ENCODE results near the gene SMOC1.

SMOC1 gene

DNA sequence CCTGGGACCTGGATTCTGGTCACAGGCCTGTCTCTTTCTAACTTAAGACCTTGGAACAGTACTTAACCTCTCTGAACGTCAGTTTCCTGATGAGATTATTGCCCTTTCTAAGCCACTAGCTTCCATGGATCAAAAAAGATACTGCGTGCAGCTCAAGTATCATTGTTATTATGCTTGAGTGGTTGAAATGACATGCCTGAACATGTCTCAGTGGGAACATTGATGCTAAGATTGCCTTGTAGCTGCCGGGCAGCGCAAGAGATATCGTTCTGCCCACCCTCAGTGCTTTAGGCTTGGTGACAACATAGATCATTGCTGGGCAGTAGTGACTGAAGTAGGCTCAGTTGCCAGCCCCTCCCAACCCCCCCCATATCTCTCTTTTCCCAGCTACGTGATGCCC, 131.9 kb downstream of the SMOC1 start:
- H3K14ac ChIP-seq (ENCODE audit: low read length in 2 of 2), result no peak overlapping the region
- H2BK120ac ChIP-seq (ENCODE audit: low read depth, low read length), result no peak overlapping the region
- DNase-seq, result no peak
- no peak overlapping the region for H2BK15ac ChIP-seq (ENCODE audit: low read depth, poor library complexity, severe bottlenecking)
- peaks cover 11% of the 10 kb centered on the region for H3K4me1 ChIP-seq (ENCODE audit: control insufficient read depth, insufficient read depth, low read depth, low read length)
- no peak overlapping the region for H4K8ac ChIP-seq (ENCODE audit: low read length)
- no peak overlapping the region for H4K91ac ChIP-seq (ENCODE audit: low read length)
- no peak overlapping the region for H2BK5ac ChIP-seq (ENCODE audit: low read depth, low read length, poor library complexity, severe bottlenecking)
- H2BK12ac ChIP-seq (ENCODE audit: low read length in 2 of 2), result no peak overlapping the region
- H3K18ac ChIP-seq (ENCODE audit: low read depth in 1 of 2, low read length in 2 of 2), result no peak overlapping the region
- no peak overlapping the region for H3K4me2 ChIP-seq (ENCODE audit: low read length, poor library complexity, severe bottlenecking)
- H3K23ac ChIP-seq (ENCODE audit: low read length in 2 of 2), result no peak overlapping the region
- no peaks in the 10 kb centered on the region for H3K79me1 ChIP-seq (replicated peaks; ENCODE audit: low read length, poor library complexity, severe bottlenecking)
- H3K36me3 ChIP-seq (ENCODE audit: control insufficient read depth in 1 of 2, insufficient read depth in 2 of 2, low read depth in 1 of 2, low read length in 2 of 2), result peaks cover 0 to 26% of the 10 kb centered on the region in 2 experiments
- no peak overlapping the region for H3K27ac ChIP-seq (ENCODE audit: low read length, poor library complexity, severe bottlenecking)
- H3K4ac ChIP-seq (ENCODE audit: low read depth in 1 of 2, low read length in 2 of 2), result no peak overlapping the region
- H2AFZ ChIP-seq (ENCODE audit: low read depth, low read length), result no peak overlapping the region
- H2AK5ac ChIP-seq (ENCODE audit: low read length, severe bottlenecking), result peak overlapping the region; percentile 61
- no peak overlapping the region for H3K4me3 ChIP-seq (ENCODE audit: insufficient read depth in 1 of 2, low read depth in 1 of 2, low read length in 2 of 2)
- no peak overlapping the region for H3K9ac ChIP-seq (ENCODE audit: low read length)
- no peaks in the 10 kb centered on the region for H3K9me3 ChIP-seq (ENCODE audit: control insufficient read depth, low read length)
- H3K27me3 ChIP-seq (ENCODE audit: control insufficient read depth in 1 of 2, insufficient read depth in 1 of 2, low read length in 2 of 2), result no peaks in the 10 kb centered on the region
- WGBS, result 85% methylated on average over 6 of the region's 6 CpGs

DNA sequence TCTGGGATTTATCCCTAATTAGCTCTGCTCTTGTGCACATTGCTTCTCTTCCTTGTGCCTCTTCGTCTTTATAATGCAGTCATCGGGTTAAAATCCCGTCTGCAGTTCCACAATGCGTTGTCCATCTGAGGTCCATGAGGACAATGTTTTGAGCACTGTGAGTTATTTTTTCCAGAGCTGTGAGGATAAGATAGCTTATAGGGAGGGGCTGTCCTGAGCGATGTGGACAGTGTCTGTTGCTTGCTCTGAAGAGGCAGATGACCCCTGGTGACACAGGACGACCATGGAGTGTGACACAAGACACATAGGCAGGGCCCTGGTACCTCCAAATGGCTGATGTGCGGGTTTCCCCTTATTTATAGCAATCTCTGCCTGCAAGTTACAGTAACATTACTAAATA, 132.5 kb downstream of the SMOC1 start:
- no peak for DNase-seq
- WGBS, result 72% methylated on average over 7 of the region's 7 CpGs
- peak overlapping the region; percentile 34 for H2AK5ac ChIP-seq (ENCODE audit: low read length, severe bottlenecking)
- H3K23ac ChIP-seq (ENCODE audit: low read length in 2 of 2), result no peak overlapping the region
- no peak overlapping the region for H3K9ac ChIP-seq (ENCODE audit: low read length)
- H3K36me3 ChIP-seq (ENCODE audit: control insufficient read depth in 1 of 2, insufficient read depth in 2 of 2, low read depth in 1 of 2, low read length in 2 of 2), result peaks cover 0 to 26% of the 10 kb centered on the region in 2 experiments
- H4K8ac ChIP-seq (ENCODE audit: low read length), result no peak overlapping the region
- no peak overlapping the region for H2BK120ac ChIP-seq (ENCODE audit: low read depth, low read length)
- H2BK12ac ChIP-seq (ENCODE audit: low read length in 2 of 2), result no peak overlapping the region
- H4K91ac ChIP-seq (ENCODE audit: low read length), result no peak overlapping the region
- no peaks in the 10 kb centered on the region for H3K79me1 ChIP-seq (replicated peaks; ENCODE audit: low read length, poor library complexity, severe bottlenecking)
- no peak overlapping the region for H2AFZ ChIP-seq (ENCODE audit: low read depth, low read length)
- H3K18ac ChIP-seq (ENCODE audit: low read depth in 1 of 2, low read length in 2 of 2), result no peak overlapping the region
- no peak overlapping the region for H2BK5ac ChIP-seq (ENCODE audit: low read depth, low read length, poor library complexity, severe bottlenecking)
- H3K9me3 ChIP-seq (ENCODE audit: control insufficient read depth, low read length), result no peaks in the 10 kb centered on the region
- H3K27me3 ChIP-seq (ENCODE audit: control insufficient read depth in 1 of 2, insufficient read depth in 1 of 2, low read length in 2 of 2), result no peaks in the 10 kb centered on the region
- H3K4me3 ChIP-seq (ENCODE audit: insufficient read depth in 1 of 2, low read depth in 1 of 2, low read length in 2 of 2), result no peak overlapping the region
- no peak overlapping the region for H2BK15ac ChIP-seq (ENCODE audit: low read depth, poor library complexity, severe bottlenecking)
- no peak overlapping the region for H3K4me2 ChIP-seq (ENCODE audit: low read length, poor library complexity, severe bottlenecking)
- no peak overlapping the region for H3K14ac ChIP-seq (ENCODE audit: low read length in 2 of 2)
- H3K4ac ChIP-seq (ENCODE audit: low read depth in 1 of 2, low read length in 2 of 2), result no peak overlapping the region
- no peak overlapping the region for H3K27ac ChIP-seq (ENCODE audit: low read length, poor library complexity, severe bottlenecking)
- peaks cover 9% of the 10 kb centered on the region for H3K4me1 ChIP-seq (ENCODE audit: control insufficient read depth, insufficient read depth, low read depth, low read length)

DNA sequence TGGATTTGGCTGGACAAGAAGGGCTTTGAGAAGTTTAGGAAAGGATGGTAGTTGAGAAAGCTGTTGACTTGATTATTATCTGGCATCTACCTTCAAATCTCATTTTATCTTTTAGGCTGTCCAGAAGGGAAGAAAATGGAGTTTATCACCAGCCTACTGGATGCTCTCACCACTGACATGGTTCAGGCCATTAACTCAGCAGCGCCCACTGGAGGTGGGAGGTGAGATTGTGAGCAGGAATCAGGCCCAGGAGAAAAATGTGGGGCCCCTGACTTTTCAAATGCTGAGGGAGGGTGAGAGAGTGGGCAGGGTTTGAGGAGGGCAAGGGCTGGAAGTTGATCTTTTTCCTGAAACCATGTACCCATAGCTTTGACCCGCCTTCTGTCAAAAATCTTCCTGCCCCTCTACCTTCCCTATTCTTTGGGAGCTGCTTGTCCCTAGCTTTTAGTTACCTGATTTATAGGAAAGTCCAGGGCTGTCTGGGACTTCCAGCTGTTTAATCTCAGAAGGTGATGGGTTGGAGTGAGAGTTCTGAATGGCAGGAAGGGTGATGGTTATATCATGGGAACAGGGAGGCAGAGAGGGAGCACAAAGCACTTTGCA, 134.2 kb downstream of the SMOC1 start:
- no peaks in the 10 kb centered on the region for H3K27me3 ChIP-seq (ENCODE audit: control insufficient read depth in 1 of 2, insufficient read depth in 1 of 2, low read length in 2 of 2)
- H4K91ac ChIP-seq (ENCODE audit: low read length), result no peak overlapping the region
- H3K23ac ChIP-seq (ENCODE audit: low read length in 2 of 2), result no peak overlapping the region
- no peaks in the 10 kb centered on the region for H3K9me3 ChIP-seq (ENCODE audit: control insufficient read depth, low read length)
- H3K79me1 ChIP-seq (replicated peaks; ENCODE audit: low read length, poor library complexity, severe bottlenecking), result no peaks in the 10 kb centered on the region
- no peak overlapping the region for H3K4me3 ChIP-seq (ENCODE audit: insufficient read depth in 1 of 2, low read depth in 1 of 2, low read length in 2 of 2)
- no peak overlapping the region for H2BK12ac ChIP-seq (ENCODE audit: low read length in 2 of 2)
- no peak overlapping the region for H4K8ac ChIP-seq (ENCODE audit: low read length)
- no peak overlapping the region for H3K27ac ChIP-seq (ENCODE audit: low read length, poor library complexity, severe bottlenecking)
- H3K18ac ChIP-seq (ENCODE audit: low read depth in 1 of 2, low read length in 2 of 2), result no peak overlapping the region
- no peak overlapping the region for H3K4ac ChIP-seq (ENCODE audit: low read depth in 1 of 2, low read length in 2 of 2)
- WGBS, result 8% methylated on average over 1 of the region's 2 CpGs
- no peak overlapping the region for H3K9ac ChIP-seq (ENCODE audit: low read length)
- no peak overlapping the region for H2BK5ac ChIP-seq (ENCODE audit: low read depth, low read length, poor library complexity, severe bottlenecking)
- H2BK15ac ChIP-seq (ENCODE audit: low read depth, poor library complexity, severe bottlenecking), result no peak overlapping the region
- H3K14ac ChIP-seq (ENCODE audit: low read length in 2 of 2), result no peak overlapping the region
- no peak overlapping the region for H3K4me2 ChIP-seq (ENCODE audit: low read length, poor library complexity, severe bottlenecking)
- H2AK5ac ChIP-seq (ENCODE audit: low read length, severe bottlenecking), result no peak overlapping the region
- no peak overlapping the region for H2AFZ ChIP-seq (ENCODE audit: low read depth, low read length)
- H2BK120ac ChIP-seq (ENCODE audit: low read depth, low read length), result no peak overlapping the region
- DNase-seq, result no peak
- peaks cover 0 to 26% of the 10 kb centered on the region in 2 experiments for H3K36me3 ChIP-seq (ENCODE audit: control insufficient read depth in 1 of 2, insufficient read depth in 2 of 2, low read depth in 1 of 2, low read length in 2 of 2)
- H3K4me1 ChIP-seq (ENCODE audit: control insufficient read depth, insufficient read depth, low read depth, low read length), result peaks cover 8% of the 10 kb centered on the region

DNA sequence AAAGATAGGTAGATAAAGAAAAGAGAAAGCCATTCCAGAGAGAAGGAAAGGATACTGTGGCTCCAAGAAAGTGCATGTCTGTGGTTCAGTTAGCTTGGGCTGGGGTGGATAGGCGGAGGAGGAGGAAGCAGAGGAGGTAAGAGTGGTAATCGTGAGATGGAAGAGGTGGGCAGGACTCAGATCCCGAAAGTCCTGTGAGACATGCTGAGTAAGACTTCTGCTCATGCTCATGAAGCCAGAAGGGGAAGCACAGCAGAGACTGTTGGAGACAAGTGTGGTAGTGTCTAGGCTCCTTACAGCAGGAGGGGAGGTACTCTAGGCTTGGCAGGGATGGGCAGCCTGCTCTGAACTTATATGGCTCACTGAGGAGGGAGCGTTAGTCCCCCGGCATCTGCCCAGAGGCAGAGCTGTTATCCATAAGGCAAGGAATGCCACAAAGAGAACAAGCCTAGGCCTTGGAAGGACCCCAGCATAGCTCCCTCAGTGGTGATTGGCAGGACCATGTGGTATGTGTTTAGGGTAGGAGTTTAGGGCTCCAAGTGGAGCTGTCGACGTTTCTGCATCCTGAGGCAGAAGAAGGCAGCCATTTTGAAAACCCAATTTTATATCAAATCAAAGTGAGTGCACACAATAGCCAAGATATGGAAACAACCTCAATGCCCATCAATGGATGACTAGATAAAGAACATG, 135.3 kb downstream of the SMOC1 start:
- no peak overlapping the region for H2AFZ ChIP-seq (ENCODE audit: low read depth, low read length)
- H4K8ac ChIP-seq (ENCODE audit: low read length), result no peak overlapping the region
- H3K9ac ChIP-seq (ENCODE audit: low read length), result no peak overlapping the region
- H2BK5ac ChIP-seq (ENCODE audit: low read depth, low read length, poor library complexity, severe bottlenecking), result no peak overlapping the region
- no peak overlapping the region for H3K27ac ChIP-seq (ENCODE audit: low read length, poor library complexity, severe bottlenecking)
- no peak overlapping the region for H4K91ac ChIP-seq (ENCODE audit: low read length)
- no peak overlapping the region for H3K4ac ChIP-seq (ENCODE audit: low read depth in 1 of 2, low read length in 2 of 2)
- H3K79me1 ChIP-seq (replicated peaks; ENCODE audit: low read length, poor library complexity, severe bottlenecking), result no peaks in the 10 kb centered on the region
- no peak overlapping the region for H2AK5ac ChIP-seq (ENCODE audit: low read length, severe bottlenecking)
- H3K14ac ChIP-seq (ENCODE audit: low read length in 2 of 2), result no peak overlapping the region
- H3K4me1 ChIP-seq (ENCODE audit: control insufficient read depth, insufficient read depth, low read depth, low read length), result peaks cover 16% of the 10 kb centered on the region
- DNase-seq, result no peak
- no peaks in the 10 kb centered on the region for H3K27me3 ChIP-seq (ENCODE audit: control insufficient read depth in 1 of 2, insufficient read depth in 1 of 2, low read length in 2 of 2)
- H3K4me3 ChIP-seq (ENCODE audit: insufficient read depth in 1 of 2, low read depth in 1 of 2, low read length in 2 of 2), result no peak overlapping the region
- H3K9me3 ChIP-seq (ENCODE audit: control insufficient read depth, low read length), result no peaks in the 10 kb centered on the region
- no peak overlapping the region for H3K23ac ChIP-seq (ENCODE audit: low read length in 2 of 2)
- WGBS, result 89% methylated on average over 7 of the region's 7 CpGs
- no peak overlapping the region for H2BK120ac ChIP-seq (ENCODE audit: low read depth, low read length)
- peaks cover 0 to 26% of the 10 kb centered on the region in 2 experiments for H3K36me3 ChIP-seq (ENCODE audit: control insufficient read depth in 1 of 2, insufficient read depth in 2 of 2, low read depth in 1 of 2, low read length in 2 of 2)
- no peak overlapping the region for H2BK15ac ChIP-seq (ENCODE audit: low read depth, poor library complexity, severe bottlenecking)
- H3K18ac ChIP-seq (ENCODE audit: low read depth in 1 of 2, low read length in 2 of 2), result no peak overlapping the region
- H2BK12ac ChIP-seq (ENCODE audit: low read length in 2 of 2), result no peak overlapping the region
- no peak overlapping the region for H3K4me2 ChIP-seq (ENCODE audit: low read length, poor library complexity, severe bottlenecking)

Measured in mesenchymal stem cell (in vitro differentiated cells and primary cell).